Parietal lobe (tissue), 2 donors: ENCODE results near the gene LRRC74B. TPM values are rescaled to one million over a fixed set of nuclear protein-coding genes. Genes with fewer than 3 reads are reported as not detected.

ENCODE experiments used
- small RNA-seq: library from RNA; depleted of rRNA; stranded (forward); fragments of <200 nt; gene quantifications from one replicate; pipeline ENCODE3, GENCODE V24; 2014; ENCODE audit warnings: low replicate concordance
- total RNA-seq: library from RNA; depleted of rRNA; stranded (reverse); fragments of >200 nt; gene quantifications from one replicate; pipeline ENCODE4 v1.2.3, GENCODE V29; 2014

Gene LRRC74B
- total RNA-seq: 0.31 TPM

GRCh38 chr22:21045585-21046294, at the start of gene LRRC74B:
Gene LRRC74B, plus strand, starts transcription at chr22:21045946. Its CDS starts 41 bp downstream, at chr22:21045987.

GRCh38 chr22:21001601-21002325, 44.0 kb upstream of the LRRC74B start, which contains the start of gene THAP7:
Gene THAP7, minus strand, starts transcription at chr22:21002118. Its CDS starts 207 bp downstream, at chr22:21001911.

GRCh38 chr22:21014726-21015465, 30.9 kb upstream of the LRRC74B start, which contains the start of gene P2RX6:
Gene P2RX6, plus strand, starts transcription at chr22:21015165. Its CDS starts 10 bp downstream, at chr22:21015175.

GRCh38 chr22:21032037-21032867, 13.5 kb upstream of the LRRC74B start, which contains the start of gene SLC7A4:
Gene SLC7A4, minus strand, starts transcription at chr22:21032561. Its CDS starts 749 bp downstream, at chr22:21031812.

Small RNA genes lying within 50 kb of the gene (small RNA-seq; reads per million reads assigned to genes)
- gene MIR649: not detected

Other genes with a start within 250 kb of the LRRC74B start
- gene PI4KA, start 187.1 kb upstream of the LRRC74B start, total RNA-seq: 131 TPM
- 10.3 TPM for gene SNAP29, start 186.9 kb upstream of the LRRC74B start, total RNA-seq
- gene CRKL, start 128.5 kb upstream of the LRRC74B start, total RNA-seq: 53.5 TPM
- gene AIFM3, start 78.7 kb upstream of the LRRC74B start, total RNA-seq: 4.7 TPM
- gene LZTR1, start 63.6 kb upstream of the LRRC74B start, total RNA-seq: 95.2 TPM
- 22.8 TPM for gene THAP7, start 43.8 kb upstream of the LRRC74B start, total RNA-seq
- 0.31 TPM for gene P2RX6, start 30.8 kb upstream of the LRRC74B start, total RNA-seq
- gene SLC7A4, start 13.4 kb upstream of the LRRC74B start, total RNA-seq: 1.6 TPM